Neutrophil (primary cell): ENCODE data around the gene SPP1.
"Not testable (repeated sequence)": the region's sequence is repeated elsewhere in the genome, so short reads cannot be mapped to it uniquely, and the experiment has no call there.

Source experiments
- H3K27ac ChIP-seq: fragments of 200-600 bp; sonication (generic); 2 replicates; pipeline ENCODE4 v1.5.1; 2016; ENCODE audit warnings: mild to moderate bottlenecking, moderate library complexity
- H3K27me3 ChIP-seq: fragments of 200-600 bp; sonication (generic); 2 replicates; pipeline ENCODE4 v1.6.0; 2016; ENCODE audit warnings: mild to moderate bottlenecking
- H3K36me3 ChIP-seq: fragments of 200-600 bp; sonication (generic); 2 replicates; pipeline ENCODE4 v1.5.1; 2017
- H3K4me1 ChIP-seq, 2 experiments: fragments of 200-600 bp in 1 of 2; sonication (generic) in 1 of 2; 1 replicate in 1 of 2; 2 replicates in 1 of 2; pipeline versions ENCODE4 v1.5.1 to v1.6.1; 2013 to 2016; ENCODE audit warnings: low read depth in 1 of 2, low read length in 1 of 2, mild to moderate bottlenecking in 1 of 2, moderate library complexity in 1 of 2; ENCODE audit not compliant: control insufficient read depth in 1 of 2, insufficient read depth in 1 of 2
- H3K4me3 ChIP-seq, 2 experiments: fragments of 200-600 bp in 1 of 2; sonication (generic) in 1 of 2; 1 replicate in 1 of 2; 2 replicates in 1 of 2; pipeline ENCODE4 v1.5.1; 2013 to 2016; ENCODE audit warnings: low read depth in 1 of 2, low read length in 1 of 2, mild to moderate bottlenecking in 1 of 2, moderate library complexity in 1 of 2
- H3K9me3 ChIP-seq: fragments of 200-600 bp; sonication (generic); 2 replicates; pipeline ENCODE4 v1.5.1; 2016
- TF ChIP-seq, protein P1 (sequence below): fragments of 200-600 bp; sonication (generic); IDR thresholded peaks from 2 replicates; pipeline ENCODE4 v1.5.1; 2016; ENCODE audit warnings: antibody characterized with exemption

SPP1 gene

DNA sequence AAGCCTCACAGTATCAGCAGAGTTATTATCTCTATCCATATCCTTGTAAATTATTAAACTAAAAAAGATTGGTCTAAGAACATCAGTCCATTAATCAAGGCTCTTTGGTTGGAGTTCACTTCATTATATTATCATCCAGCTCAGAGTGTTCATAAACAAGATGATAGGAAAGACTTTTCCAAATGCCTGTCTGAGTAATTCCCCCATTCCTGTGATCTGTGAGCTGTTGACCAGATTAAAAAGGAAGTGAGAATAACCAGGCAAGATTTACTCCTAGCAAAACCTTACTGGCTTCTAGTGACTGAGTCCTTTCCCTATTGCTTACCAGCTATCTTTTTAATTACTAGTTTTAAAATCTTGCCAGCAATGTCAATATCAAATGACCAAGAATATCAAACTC is 46.8 kb downstream of the SPP1 start:
- Histone ChIP-seq H3K9me3 (no peaks in the 10 kb centered on the region), H3K36me3 (peaks cover 13% of the 10 kb centered on the region), H3K27me3 (no peaks in the 10 kb centered on the region), H3K27ac (no peak overlapping the region), H3K4me1 (peaks cover 0 to 8% of the 10 kb centered on the region in 2 experiments), H3K4me3 (no peak overlapping the region)
- TF ChIP-seq, protein P1, sequence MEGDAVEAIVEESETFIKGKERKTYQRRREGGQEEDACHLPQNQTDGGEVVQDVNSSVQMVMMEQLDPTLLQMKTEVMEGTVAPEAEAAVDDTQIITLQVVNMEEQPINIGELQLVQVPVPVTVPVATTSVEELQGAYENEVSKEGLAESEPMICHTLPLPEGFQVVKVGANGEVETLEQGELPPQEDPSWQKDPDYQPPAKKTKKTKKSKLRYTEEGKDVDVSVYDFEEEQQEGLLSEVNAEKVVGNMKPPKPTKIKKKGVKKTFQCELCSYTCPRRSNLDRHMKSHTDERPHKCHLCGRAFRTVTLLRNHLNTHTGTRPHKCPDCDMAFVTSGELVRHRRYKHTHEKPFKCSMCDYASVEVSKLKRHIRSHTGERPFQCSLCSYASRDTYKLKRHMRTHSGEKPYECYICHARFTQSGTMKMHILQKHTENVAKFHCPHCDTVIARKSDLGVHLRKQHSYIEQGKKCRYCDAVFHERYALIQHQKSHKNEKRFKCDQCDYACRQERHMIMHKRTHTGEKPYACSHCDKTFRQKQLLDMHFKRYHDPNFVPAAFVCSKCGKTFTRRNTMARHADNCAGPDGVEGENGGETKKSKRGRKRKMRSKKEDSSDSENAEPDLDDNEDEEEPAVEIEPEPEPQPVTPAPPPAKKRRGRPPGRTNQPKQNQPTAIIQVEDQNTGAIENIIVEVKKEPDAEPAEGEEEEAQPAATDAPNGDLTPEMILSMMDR, result no peak

DNA sequence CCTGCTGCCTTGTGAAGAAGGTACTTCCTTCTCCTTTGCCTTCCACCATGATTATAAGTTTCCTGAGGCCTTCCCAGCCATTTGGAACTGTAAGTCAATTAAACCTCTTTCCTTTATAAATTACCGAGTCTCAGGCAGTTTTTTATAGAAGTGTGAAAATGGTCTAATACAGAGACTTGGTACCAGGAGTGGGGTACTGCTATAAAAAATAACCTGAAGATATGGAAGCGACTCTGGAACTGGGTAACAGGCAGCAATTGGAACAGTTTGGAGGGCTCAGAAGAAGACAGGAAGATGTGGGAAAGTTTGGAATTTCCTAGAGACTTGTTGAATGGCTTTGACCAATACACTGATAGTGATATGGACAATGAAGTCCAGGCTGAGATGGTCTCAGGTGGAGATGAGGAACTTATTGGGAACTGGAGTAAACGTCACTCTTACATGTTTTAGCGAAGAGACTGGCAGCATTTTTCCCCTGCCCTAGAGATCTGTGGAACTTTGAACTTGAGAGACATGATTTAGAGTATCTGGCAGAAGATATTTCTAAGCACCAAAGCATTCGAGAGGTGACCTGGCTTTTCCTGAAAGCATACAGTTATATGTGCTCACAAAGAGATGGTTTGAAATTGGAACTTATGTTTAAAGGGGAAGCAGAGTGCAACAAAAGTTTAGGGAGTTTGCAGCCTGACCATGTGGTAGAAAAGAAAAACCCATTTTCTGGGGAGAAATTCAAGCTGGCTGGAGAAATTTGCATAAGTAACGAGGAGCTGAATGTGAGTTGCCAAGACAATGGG is 50.6 kb downstream of the SPP1 start:
- H3K4me1 ChIP-seq, H3K9me3 ChIP-seq, H3K27me3 ChIP-seq, H3K27ac ChIP-seq, H3K4me3 ChIP-seq: not testable (repeated sequence)
- H3K36me3 ChIP-seq, result peaks cover 21% of the 10 kb centered on the region

DNA sequence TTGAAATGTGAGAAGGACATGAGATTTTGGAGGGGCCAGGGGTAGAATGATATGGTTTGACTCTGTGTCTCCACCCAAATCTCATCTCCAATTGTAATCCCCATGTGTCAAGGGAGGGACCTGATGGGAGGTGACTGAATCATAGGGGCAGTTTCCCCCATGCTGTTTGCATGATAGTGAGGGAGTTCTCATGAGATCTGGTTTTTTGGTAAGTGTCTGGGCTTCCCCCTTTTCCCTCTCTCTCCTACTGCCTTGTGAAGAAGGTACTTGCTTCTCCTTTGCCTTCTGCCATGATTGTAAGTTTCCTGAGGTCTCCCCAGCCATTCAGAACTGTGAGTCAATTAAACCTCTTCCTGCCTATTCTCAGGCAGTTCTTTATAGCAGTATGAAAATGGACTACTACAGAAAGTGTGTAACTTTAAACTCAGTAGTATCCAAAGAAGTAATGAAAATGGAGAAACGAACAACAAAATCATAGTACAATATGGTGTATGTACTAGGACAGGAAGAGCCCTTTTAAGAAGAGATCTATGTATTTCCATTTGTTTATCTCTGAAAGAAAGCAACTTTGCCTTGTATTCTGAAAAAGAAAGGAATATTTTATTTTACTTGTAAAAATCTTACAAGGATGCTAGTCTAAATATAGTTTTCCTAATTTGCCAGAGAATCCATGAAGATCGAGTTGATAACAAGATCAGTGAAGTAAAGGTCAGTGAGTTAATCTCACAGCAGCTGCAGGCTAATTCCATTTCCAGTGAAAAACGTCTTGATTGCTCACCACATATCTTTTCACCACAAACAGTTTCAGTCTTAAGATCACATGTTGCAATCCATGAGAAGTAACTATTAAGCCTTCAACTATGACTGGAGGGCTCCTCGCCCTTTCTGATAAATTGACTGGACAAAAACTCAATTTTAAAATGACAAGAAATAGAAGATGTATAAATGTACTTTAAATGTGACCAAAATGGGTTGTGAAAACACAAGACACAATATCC is 52.4 kb downstream of the SPP1 start:
- TF ChIP-seq, protein P1, result no peak
- Histone ChIP-seq H3K4me1 (no peaks in the 10 kb centered on the region), H3K36me3 (peaks cover 20% of the 10 kb centered on the region), H3K27ac (no peak overlapping the region), H3K4me3 (no peak overlapping the region), H3K27me3 (no peaks in the 10 kb centered on the region), H3K9me3 (no peaks in the 10 kb centered on the region)

DNA sequence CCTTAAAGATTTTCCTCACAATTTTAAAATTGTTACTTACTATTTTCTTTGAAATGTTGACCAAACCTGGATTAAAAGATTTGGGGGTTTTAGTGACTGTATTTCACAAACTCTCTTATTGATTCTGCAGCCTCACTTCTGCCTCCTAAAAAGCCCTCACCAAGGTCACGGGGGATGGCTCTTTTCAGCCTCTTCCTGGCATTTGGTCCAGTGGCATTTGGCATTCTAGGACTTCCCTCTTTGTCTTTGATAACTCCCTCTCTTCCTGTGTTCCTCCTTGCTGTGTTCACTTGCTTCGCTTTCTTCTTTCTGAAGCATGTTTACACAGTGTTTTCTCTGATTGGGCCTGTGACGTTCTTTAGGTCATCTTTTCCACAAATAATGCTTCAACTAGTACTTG is 53.4 kb downstream of the SPP1 start:
- H3K9me3 ChIP-seq, result no peaks in the 10 kb centered on the region
- H3K36me3 ChIP-seq, result peaks cover 21% of the 10 kb centered on the region
- H3K4me3 ChIP-seq, result no peak overlapping the region
- H3K27ac ChIP-seq, result no peak overlapping the region
- H3K4me1 ChIP-seq, result no peaks in the 10 kb centered on the region
- no peaks in the 10 kb centered on the region for H3K27me3 ChIP-seq
- TF ChIP-seq, protein P1, result no peak

DNA sequence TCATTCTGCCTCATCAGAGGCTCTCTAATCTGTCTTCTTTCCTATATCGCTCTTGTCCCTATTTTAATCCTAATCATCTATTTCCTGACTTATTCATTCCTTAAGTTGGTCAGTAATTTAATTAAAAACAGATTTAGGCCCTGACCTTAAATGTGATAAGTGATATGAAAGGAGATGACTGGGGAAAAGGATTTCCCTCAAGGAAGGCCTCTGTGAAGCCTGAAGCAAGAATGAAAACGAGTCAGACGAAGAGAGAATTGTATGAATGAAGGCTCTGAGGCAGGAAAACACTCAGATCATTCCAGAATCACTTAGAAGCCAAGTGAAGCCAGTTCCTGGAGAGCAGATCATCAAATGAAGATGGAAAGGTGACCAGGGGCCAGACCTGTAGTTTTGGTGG is 54.0 kb downstream of the SPP1 start:
- H3K36me3 ChIP-seq, result peaks cover 21% of the 10 kb centered on the region
- H3K4me1 ChIP-seq, result no peaks in the 10 kb centered on the region
- H3K27ac ChIP-seq, result no peak overlapping the region
- no peaks in the 10 kb centered on the region for H3K27me3 ChIP-seq
- no peak overlapping the region for H3K4me3 ChIP-seq
- TF ChIP-seq, protein P1, result no peak
- H3K9me3 ChIP-seq, result no peaks in the 10 kb centered on the region
